COR-L47 (cell line): ENCODE results near the gene BCL2L15.
A peak's percentile ranks its signal among the peaks of the same experiment; 100 is the strongest.

Experiments
- DNase-seq: peaks from one replicate; lab custom pipeline; 2025; lab: John Stamatoyannopoulos, UW

Gene BCL2L15

DNA sequence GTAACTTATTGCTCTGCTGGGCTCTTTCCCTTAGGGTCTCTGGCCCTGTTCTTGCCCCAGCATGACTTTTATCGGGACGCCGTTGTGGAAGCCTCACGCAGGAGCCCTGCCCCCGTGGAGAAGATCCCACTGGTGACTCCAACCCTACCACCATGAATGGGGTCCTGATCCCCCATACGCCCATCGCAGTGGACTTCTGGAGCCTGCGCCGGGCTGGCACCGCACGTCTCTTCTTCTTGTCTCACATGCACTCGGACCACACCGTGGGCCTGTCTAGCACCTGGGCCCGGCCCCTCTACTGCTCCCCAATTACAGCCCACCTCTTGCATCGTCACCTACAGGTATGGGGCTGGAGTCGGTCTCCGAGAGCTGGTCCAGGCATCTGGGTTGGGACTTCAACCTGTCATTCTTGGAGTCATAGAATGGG lies 18.1 kb upstream of the BCL2L15 start:
- DNase-seq: peak; percentile 15

DNA sequence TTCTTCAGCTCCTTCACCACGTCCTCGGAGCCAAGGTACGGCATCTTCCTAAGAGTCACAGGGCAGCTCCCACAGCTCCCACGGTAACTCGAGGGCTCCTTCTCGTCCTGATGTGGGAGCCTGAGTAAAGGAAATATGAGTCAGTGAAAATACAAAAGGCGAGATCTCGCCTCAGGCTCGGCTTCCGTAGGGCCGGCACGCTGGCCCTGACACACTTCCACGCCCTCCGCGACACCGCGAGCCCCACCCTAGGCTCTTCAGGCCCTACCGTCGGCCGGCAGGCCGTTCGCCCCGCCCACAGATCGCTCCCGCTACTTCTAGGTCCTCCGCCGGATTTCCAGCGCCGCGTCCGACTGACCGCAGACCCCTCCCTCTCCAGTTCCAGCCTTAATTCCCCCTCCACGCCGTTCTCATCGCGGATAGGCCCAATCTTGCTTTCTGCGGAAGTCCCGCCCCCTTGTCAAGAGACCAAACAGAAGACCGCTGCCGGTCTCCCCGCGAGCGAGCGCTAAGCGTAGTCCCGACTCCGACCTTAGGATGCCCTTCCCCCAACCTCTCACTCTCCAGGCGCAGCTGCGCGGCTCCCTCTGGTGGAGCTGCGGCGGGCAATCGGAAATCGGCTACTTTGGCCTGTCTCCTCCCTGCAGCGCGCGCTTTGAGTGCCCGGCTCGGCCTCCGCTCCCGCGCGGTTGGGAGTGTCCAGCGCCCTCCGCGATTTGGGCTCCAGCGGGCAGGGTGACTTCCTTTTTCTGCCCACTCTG lies 17.5 kb upstream of the BCL2L15 start, which contains the start of the genes AP4B1 and DCLRE1B:
AP4B1 (minus strand) TSS at position 126 of the 761 bp plus-strand sequence; CDS start at position 44, 82 bp downstream.
DCLRE1B (plus strand) TSS at position 653 of the 761 bp plus-strand sequence. CDS start 261 bp downstream, outside the sequence.
- peak; percentile 100 for DNase-seq

DNA sequence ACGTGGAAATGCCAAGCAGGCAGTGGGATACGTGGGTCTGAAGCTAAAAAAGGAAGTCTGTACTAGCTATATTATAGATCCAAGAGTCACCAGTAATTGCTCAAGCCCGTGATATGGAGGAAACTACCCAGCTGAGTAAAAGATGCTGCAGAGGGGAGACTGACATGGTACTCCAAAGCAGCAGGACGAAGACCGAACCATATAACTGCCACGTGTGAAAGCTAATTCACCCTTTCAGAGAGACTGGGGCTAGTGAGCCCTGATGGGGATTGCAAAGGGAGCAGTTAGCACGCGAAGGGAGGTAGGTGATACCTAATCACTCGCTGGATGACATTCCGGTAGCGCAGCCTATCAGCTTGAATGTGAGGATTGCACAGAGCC lies 16.9 kb upstream of the BCL2L15 start:
- DNase-seq: peak; percentile 66

DNA sequence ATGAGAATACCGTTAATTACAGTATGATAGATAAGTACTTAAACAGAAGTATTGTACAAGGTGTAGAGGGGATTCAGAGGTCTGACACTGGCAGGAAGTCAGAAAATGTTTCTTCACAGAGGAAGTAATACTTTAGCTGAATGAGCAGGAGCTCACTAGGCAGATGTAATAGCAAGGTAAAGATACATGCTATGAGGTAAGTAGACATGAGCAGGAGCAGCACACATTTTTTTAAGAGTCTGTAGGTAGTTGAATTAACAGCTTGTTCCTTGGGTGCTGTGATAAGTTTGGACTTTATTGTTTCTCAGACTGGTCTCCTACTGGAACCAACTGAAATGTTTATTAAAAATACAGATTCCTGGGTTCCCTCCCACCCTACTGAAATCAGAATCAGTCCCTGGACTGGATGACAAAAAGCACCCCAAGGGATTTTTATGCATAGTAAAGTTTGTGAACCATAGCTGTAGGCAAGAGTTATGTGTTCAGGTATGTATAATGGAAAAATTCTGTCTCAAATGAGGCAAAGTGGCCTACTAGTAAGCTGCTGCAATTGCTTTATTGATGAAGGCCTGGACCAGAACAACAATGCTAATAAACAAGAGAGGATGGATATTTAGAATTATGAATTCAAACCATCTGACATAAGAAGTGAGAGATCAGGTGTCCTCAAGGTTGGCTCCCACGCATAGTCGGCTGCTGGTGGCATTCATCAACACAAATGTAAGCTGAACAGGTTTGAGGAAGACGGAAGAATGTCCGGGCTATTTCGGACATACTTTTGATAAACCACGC lies 16.3 kb upstream of the BCL2L15 start:
- no peak for DNase-seq

DNA sequence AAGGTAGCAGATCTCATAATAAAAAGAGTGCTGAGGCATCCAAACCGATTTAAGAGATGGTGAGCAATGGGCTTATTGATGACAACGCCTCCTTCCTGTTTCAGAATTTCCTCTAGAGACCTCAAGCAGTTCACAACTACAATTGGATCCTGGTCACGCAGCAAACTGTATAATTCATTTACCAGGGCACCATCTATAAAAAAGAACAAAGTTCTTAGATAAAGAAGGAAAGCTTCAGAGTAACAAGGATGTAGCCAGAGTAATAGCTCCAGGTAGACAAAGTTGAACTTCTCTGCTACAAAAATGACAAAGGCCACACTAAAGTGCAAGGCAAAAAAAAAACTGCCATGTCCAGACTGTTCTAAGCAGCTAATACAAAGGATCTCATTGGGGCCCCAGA lies 13.8 kb upstream of the BCL2L15 start:
- no peak for DNase-seq

DNA sequence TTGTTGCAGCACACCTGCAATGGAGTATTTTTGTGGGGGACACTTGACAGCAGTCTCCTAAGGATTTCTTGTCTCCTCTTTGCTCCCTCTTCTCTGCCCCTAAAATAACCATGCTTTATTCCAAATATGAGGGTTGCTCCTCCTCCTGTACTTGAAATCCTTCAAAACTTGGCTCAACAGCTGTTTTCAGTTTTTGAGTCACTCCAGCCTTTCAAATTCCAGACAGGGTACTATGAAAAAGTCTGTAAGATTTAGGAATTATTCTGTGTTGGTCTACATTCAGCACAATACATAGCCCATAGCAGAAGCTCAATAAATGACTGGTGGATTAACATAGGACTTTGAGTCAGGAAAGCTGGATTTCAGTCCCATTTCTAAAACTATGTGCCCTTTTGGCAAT lies 11.7 kb upstream of the BCL2L15 start:
- DNase-seq: no peak

DNA sequence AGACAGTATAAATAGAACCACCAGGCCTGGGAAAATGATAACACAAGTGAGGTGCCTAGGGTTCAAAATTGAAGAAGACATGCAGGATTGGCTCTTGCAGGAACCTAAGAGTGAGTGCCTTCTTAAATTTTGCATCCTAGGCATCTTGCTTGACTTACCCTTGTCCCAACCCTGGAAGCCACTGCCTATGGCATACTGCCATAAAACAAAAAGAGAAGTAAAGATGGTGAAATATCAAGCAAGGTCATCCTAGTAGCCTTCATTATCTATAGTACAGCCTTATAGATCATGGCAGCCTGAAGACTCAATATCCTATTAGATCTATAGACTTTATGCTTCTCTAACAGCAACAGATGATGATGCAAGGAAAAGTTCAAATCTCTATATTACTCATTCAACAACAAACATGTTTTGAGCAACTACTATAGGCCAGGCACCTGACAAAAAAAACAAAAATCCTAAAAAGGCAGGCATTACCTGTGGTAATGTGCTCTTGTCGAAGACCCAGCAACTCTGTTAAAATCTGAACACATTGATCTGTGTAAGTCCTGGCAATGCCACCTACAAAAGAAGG lies 10.9 kb upstream of the BCL2L15 start:
- DNase-seq: no peak

DNA sequence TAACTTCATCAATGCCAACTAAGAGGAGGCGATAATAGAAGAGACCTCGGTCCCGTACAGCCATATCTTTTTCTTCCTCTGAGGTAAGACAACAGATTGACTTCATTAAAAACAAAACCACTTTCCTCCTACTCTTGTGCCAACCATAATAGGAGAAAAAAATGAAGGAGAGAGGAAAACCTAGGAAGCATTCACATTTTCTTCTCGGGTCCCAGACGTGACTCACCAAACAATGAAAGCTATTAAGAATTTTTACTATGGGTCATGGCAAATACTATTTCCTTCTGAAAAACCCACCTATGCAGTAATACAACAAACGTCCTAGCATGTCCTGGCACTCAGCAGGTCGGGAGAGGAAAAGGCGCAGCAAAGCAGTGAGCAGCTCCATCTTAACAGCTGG lies 8.6 kb upstream of the BCL2L15 start:
- no peak for DNase-seq

DNA sequence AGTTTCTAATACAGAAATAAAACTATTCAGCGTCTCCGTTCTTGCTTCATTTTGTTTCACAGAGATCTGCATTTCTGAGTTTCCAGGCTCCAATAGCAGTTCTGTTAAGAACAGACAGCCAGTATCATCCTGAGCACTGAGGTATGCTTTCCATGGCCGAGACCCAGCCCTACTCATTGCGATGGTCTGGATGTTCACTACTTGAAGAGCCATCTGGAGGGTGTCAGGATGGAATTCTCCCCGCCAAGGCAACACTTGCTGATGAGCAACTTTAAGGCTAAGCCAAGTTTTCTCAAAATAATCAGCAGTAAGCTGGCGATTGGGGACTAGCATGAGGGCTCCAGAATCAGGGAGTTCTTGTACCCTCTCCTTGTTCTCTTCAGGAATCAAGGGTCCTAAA lies 7.7 kb upstream of the BCL2L15 start:
- no peak for DNase-seq

DNA sequence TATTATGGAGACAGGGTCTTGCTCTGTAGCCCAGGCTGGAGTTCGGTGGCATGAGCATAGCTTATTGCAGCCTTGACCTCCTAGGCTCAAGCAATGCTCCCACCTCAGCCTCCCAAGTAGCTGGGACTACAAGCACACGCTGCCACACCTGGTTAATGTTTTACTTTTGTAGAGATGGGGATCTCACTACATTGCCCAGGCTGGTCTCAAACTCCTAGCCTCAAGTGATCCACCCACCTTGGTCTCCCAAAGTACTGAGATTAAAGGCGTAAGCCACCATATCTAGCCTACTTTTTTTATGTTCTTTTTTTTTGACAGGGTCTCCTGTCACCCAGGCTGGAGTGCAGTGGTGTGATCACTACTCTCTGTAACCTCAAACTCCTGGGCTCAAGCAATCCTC lies 5.9 kb upstream of the BCL2L15 start:
- no peak for DNase-seq

DNA sequence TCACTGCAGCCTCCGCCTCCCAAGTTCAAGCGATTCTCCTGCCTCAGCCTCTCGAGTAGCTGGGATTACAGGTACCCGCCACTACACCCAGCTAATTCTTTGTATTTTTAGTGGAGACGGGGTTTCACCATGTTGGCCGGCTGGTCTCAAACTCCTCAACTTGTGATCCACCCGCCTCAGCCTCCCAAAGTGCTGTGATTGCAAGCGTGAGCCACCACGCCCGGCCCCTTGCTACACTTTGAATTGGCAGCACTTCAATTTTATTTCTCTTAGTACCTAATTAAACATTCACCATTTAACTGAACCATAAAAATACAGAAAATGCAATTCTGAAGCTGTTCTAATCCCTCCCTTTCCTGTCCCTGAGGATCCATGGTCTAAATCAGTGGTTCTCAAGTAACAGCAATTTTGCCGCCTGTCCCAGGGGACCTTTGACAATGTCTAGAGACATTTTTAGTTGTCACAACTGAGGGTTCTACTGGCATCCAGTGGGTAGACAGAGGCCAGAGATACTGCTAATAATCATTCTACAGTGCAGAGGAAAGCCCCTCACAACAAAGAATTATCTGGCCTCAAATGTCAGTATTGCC lies 4.3 kb upstream of the BCL2L15 start:
- no peak for DNase-seq

DNA sequence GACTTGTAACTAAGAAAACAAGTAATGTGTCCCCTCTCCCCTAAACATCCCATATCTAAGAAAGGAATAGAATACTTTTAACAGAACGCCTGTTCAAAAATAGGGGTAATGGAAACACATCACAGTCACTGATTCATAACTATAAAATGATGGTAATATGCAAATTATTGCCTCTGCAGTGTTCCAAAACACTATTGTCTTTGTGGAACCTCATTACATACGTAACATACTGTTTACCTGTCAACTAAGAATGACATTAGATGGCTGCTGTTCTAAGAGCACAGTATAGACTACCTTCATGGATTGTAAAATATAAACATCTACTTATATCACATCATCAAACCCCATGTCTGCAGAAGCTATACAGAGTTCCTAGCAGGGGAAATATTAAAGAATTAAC lies 3.4 kb upstream of the BCL2L15 start:
- DNase-seq: no peak

DNA sequence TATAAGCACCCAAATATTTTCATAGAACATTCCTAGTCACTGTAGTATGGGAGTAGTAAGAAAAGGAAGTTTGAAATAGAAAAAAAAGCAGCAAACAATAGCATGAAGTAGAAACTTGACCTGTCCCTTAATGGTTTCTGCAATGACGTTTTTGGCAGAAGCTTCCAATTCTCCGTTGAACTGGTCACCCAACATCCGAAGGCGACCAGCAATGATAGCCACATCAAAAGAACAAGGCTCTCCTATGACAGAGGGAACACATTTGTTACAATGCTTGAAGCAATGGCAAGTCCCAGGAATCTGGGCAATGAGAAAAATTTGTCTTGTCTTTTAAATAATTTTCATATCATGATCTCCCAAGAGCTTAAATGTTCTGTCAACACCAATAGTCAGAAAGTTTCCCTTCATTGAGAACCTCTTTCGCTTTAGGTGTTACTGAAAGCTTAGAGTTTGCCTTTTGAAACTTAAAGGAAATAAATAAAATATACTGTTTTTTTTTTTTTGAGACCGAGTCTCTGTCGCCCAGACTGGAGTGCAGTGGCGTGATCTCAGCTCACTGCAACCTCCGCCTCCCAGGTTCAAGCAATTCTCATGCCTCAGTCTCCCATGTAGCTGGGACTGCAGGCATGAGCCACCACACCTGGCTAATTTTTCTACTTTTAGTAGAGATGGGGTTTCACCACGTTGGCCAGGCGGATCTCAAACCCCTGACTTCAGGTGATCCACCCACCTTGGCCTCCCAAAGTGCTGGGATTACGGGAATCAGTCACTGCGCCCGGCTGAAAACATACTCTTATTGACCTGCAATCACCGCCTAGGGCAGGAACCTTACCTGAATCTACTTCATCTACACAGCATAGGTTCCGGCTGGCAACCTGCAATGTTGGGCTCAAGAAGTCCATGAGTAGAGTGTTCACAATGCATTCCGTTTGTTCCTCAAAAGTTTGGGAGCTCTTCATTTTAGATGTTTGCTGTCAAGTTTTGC lies 672 bp downstream of the BCL2L15 start:
- DNase-seq: no peak

DNA sequence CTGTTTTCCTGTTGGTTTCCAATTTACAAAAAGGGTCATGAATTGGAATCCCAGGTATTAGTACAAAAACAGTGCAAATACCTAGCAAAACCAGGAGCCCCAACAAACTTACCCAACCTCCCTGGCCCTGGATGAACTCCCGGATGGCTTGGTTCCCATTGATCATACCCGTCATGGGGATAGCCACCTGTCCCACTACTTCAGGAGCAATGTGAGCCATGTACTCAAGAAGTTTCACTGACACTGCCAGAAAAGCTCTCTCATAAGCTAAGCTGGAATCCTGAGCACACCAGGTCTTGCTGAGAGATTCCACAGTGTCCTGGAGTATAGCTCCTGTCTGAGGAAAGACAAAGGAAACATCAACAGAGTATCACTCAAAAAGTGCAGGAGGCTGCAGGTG lies 5.7 kb downstream of the BCL2L15 start:
- DNase-seq: no peak

DNA sequence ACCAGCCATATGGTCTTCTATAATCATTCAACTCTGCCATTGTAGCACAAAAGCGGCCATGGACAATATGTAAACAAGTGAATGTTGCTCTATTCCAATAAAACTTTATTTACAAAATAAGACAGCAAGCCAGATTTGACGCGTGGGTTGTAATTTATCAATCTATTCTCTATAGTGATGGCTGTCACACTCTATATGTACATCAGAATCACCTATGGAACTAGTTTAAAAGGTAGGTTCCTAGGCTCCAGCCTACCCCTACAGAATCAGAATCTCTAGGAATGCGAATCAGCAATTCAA lies 7.7 kb downstream of the BCL2L15 start:
- no peak for DNase-seq

DNA sequence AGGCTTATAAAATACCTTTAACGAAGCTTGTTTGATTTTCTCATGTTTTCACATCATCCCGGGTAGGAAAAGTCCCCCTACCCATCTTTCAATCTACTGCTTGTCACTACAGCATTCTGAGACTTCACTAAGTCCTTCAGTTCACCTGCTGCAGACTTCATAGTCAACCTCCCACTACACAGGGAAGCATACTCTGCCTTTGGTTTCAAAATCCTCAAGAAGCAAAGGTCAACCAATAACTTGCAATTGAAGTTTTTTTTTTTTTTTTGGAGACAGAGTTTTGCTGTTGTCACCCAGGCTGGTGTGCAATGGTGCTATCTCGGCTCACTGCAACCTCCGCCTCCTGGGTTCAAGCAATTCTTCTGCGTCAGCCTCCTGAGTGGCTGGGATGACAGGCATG lies 11.2 kb downstream of the BCL2L15 start:
- no peak for DNase-seq

DNA sequence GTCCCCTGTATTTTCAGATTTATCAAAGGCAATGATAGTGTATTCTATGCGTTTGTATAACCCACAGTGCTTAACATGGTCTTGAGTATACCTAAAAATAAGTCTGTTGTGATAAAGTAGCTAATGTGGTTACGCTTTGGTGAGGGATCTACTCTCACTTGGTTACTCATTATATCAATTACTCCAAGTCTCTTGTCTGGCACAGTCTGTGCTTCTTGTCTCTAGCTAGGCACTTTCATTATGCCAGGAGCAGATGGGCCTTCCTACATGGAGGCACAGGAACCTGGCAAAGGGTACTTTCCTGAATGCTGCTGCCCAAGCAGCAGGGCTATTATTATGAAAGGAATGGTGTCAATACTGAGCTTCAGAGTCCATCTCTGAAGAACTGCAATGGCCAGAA lies 11.7 kb downstream of the BCL2L15 start:
- no peak for DNase-seq

DNA sequence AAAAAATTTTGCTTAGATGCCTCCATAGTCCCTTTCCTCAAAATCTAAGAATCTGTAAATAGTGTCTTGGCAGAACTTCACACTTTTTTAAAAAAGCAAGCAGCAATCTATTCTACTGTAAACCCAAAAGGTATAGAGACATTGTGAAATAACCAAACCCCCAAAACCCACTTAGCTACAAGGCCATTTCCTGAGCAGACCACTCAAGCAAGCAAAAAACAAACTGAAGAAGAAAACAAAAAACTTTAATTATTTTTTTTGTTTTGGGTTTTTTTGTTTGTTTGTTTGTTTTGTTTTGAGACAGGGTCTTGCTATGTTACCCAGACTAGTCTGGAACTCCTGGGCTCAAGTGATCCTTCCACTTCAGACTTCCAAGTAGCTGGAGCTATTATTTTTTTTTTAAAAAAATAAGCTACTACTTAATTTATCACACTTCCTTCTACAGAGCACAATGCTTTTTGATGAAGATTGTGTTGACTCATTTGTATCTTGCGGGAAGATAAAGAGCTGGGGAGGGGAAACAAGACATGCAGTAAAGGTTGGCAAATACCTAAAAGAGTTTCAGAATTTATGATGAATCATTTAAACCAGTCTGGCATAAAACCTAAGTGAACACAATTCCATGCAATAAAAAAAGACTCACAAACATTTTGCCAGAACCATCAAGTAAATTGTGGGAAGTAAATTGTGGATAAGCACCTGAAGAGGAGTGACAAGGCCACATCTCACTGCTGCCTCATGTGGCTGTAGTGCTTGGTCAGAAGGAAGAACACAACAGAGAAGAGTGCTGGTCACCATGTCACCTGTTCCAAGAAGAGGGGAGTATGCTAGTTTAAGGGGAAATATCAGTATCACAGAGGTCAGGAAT lies 13.1 kb downstream of the BCL2L15 start:
- DNase-seq: no peak

DNA sequence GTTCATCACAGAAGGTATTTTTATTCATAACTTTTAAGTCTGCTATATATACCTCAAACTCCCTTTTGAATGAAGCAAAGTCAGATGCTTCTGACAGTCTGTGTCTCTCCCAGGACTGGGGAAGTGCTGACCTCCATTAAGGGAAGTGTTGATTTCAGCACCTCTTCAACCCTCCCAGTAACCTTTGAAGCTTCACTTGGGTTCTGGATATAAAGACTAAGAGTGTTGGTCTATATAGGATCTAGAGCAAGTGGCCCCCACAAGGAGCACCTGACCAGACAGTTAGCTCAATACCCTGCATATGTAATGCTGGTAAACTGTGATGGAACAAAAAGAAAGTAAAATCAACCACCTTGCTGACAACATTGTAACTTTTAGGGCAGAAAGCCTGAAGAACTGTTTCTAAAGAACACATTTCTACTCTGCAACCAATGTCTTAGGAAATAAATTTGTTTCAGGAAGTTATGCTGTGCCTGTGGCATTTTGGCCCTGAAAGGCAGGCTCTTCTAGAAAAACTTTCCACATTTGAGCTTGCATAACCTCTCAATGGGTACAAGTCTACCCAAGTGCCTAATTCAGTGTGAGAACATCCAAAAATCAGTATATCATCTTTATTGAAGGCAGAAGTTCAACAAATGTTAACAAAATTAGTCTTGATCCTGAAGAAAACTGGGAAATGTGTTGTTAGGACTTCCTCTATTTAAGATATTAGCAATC lies 15.0 kb downstream of the BCL2L15 start:
- DNase-seq: no peak

DNA sequence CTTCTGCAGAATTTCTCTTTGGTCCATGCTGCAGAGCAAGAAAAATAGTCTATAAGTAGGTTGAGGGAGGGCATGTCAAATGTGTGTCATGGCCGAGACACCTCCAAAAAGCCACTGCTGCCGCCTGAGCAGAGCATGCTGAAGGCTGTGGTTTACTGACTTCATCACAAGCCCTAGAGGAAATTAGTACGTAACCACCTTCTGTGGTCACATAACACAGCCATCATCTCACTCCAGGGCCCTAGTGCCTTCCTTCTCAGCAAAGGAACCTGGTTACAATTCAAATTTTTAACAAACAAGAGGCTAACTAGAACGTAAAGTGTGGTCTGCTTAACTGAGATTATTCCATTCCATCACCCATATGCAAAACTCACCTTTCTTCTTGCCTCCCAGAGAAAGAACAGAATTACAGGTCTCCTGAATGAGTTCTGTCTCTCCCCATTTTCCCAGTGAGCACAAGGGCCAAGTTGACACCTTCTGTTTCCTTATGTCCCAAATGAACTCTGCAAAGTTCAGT lies 15.7 kb downstream of the BCL2L15 start, which contains the start of gene PTPN22:
PTPN22 (minus strand) TSS at position 116 of the 517 bp plus-strand sequence.
- DNase-seq: no peak
